Stimulated activated effector memory CD8-positive, alpha-beta T cell treated with anti-CD3 and anti-CD28 coated beads, Interleukin-12 subunit alpha, Interleukin-12 subunit beta, amount 100 ng/mL, for 72 hours (primary cell): ENCODE measurements around the gene XRN2.
"Not testable (repeated sequence)": the region's sequence is repeated elsewhere in the genome, so short reads cannot be mapped to it uniquely, and the experiment has no call there.

Source experiments
- ATAC-seq: fragments of 150-1000 bp; cut with Tn5 transposase; 2 replicates; pipeline ENCODE4 v1.10.0; 2021
- DNase-seq, 2 donors: peaks; one replicate each; pipeline ENCODE4 v3.0.0; 2021 to 2022; ENCODE audit warnings: low spot score in 2 of 2
- H3K27ac Mint-ChIP-seq: one replicate; pipeline ENCODE4 v1.8.0; 2022; ENCODE audit warnings: mild to moderate bottlenecking, mixed read lengths
- H3K36me3 Mint-ChIP-seq: one replicate; pipeline ENCODE4 v1.8.0; 2022; ENCODE audit warnings: mild to moderate bottlenecking, mixed read lengths
- H3K4me1 Mint-ChIP-seq: one replicate; pipeline ENCODE4 v1.8.0; 2022; ENCODE audit warnings: mixed read lengths
- H3K4me3 Mint-ChIP-seq: one replicate; pipeline ENCODE4 v1.8.0; 2022; ENCODE audit warnings: mild to moderate bottlenecking, mixed read lengths
- H3K9me3 Mint-ChIP-seq: one replicate; pipeline ENCODE4 v1.8.0; 2022; ENCODE audit warnings: mixed read lengths

The XRN2 gene

DNA sequence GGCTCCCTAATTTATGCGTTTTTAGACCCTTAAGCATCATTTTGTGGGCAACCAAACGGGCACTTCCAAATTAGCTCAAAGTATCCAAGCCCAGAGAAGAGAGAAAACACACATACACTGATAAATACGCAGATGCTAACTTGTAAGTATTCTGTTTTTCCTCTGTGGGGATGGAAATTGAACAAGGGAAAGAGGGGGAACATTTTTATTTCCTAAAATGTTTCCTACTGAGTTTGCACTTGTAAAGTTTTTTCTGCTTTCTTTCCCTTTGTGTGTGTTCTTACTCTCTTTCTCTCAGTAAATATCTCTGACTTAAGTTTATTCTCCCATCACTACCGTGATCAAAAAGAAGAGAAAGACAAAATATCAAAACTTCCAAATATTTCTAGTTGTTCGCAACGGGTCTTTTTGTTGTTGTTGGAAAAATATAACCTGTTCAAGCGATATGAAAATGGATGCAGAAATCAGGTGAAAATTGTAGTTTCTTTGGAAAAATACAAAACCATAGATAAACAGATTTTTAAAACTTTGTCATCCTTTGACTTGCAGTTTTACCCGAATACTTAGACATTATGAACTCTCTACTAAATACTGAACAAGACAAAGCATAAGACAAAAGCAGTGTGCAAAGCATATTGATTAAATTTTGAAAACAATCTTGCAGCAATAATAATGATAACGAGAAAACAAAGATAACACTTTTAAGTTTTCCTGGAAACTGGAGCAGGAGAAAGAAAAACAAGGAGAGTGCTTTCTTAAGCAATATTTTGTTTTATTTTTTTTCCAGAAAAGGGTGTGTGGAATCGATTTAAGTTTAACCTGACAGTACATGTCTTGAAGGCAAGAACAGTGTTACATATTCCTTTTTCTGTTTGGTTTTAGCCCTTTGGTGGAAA is 95.2 kb downstream of the XRN2 start:
- Mint-ChIP-seq H3K4me3 (peak overlapping the region; percentile 44), H3K4me1 (peaks cover 14% of the 10 kb centered on the region)
- ATAC-seq: no peak

DNA sequence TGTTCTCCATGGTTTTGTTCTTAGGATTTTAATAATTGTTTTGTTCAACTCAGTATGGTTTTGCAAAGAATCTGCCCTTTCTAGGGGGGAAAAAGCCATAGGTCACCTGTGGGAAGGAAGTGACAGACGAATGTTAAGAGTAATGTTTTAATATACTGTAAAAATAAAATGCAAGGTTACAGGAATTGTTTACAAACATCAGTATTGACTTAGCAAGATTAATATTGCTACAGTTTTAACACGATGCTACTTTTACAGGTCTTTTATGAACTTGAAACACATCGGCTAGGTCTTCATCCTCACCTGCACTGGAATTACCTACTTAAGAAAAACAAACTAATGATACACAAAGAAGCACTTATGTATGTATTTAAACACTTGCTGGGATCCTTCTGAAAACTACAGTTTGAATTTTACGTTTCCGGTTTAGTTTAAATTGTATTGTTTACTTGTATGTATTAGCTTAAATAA is 95.9 kb downstream of the XRN2 start:
- Mint-ChIP-seq H3K4me3 (no peak overlapping the region), H3K36me3 (no peaks in the 10 kb centered on the region), H3K9me3 (no peaks in the 10 kb centered on the region), H3K4me1 (peaks cover 13% of the 10 kb centered on the region), H3K27ac (no peak overlapping the region)
- DNase-seq (no peak), ATAC-seq (no peak)

More for the DNA sequence above, 95.2 kb downstream of the XRN2 start:
- no peaks in the 10 kb centered on the region for H3K36me3 Mint-ChIP-seq
- DNase-seq: no peak
- no peaks in the 10 kb centered on the region for H3K9me3 Mint-ChIP-seq
- H3K27ac Mint-ChIP-seq: no peak overlapping the region

GRCh38 chr20:21411725-21412124 is 108.6 kb downstream of the XRN2 start:
- ATAC-seq (no peak), DNase-seq (no peak)
- no peaks in the 10 kb centered on the region for H3K4me1 Mint-ChIP-seq
- H3K27ac Mint-ChIP-seq: no peak overlapping the region
- no peak overlapping the region for H3K4me3 Mint-ChIP-seq
- no peaks in the 10 kb centered on the region for H3K36me3 Mint-ChIP-seq
- H3K9me3 Mint-ChIP-seq: peaks cover 14% of the 10 kb centered on the region

DNA sequence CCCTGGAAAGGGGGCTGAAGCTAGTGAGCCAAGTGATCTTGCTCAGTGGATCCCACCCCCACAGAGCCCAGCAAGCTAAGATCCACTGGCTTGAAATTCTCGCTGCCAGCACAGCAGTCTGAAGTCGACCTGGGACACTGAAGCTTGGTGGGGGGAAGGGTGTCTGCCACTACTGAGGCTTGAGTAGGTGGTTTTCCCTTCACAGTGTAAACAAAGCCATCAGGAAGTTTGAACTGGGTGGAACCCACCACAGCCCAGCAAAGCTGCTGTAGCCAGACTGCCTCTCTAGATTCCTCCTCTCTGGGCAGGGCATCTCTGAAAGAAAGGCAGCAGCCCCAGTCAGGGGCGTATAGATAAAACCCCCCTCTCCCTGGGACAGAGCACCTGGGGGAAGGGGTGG is 110.9 kb downstream of the XRN2 start:
- H3K4me1 Mint-ChIP-seq, ATAC-seq, H3K4me3 Mint-ChIP-seq, H3K36me3 Mint-ChIP-seq, DNase-seq, H3K27ac Mint-ChIP-seq: not testable (repeated sequence)
- H3K9me3 Mint-ChIP-seq: peaks cover 16% of the 10 kb centered on the region

- not testable (repeated sequence) for ATAC-seq, H3K27ac Mint-ChIP-seq, H3K36me3 Mint-ChIP-seq, DNase-seq, H3K4me1 Mint-ChIP-seq, H3K4me3 Mint-ChIP-seq
- peaks cover 32% of the 10 kb centered on the region for H3K9me3 Mint-ChIP-seq
Measured at GRCh38 chr20:21419147-21419546, 116.0 kb downstream of the XRN2 start.

GRCh38 chr20:21421601-21422236 is 118.6 kb downstream of the XRN2 start:
- Mint-ChIP-seq H3K4me3 (no peak overlapping the region), H3K36me3 (no peaks in the 10 kb centered on the region), H3K4me1 (no peaks in the 10 kb centered on the region), H3K27ac (no peak overlapping the region), H3K9me3 (peaks cover 41% of the 10 kb centered on the region)
- no peak for ATAC-seq
- DNase-seq: no peak

- not testable (repeated sequence) for H3K4me1 Mint-ChIP-seq, H3K4me3 Mint-ChIP-seq
Measured at GRCh38 chr20:21423712-21424111, 120.6 kb downstream of the XRN2 start.

DNA sequence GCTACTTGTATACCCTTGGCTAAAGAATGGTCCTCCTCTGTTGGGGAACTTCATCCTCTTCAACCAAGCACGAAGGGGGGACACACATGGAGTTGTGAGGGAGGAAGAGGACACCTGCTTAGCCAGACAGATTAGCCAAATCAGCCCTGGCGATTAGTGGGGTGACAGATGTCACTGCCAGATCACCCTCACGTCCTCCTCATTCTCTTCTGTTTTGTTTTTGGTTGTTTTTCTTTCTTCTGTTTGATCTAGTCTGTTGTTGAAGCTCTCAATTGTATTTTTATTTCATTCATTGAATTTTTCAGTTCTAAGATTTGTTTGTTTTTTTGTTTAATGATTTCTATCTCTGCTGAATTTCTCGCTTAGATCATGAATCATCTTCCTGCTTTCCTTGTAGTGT is 121.7 kb downstream of the XRN2 start:
- Mint-ChIP-seq H3K4me3 (no peak overlapping the region), H3K27ac (no peak overlapping the region), H3K9me3 (peaks cover 37% of the 10 kb centered on the region), H3K36me3 (no peaks in the 10 kb centered on the region), H3K4me1 (no peaks in the 10 kb centered on the region)
- DNase-seq (no peak), ATAC-seq (no peak)

More at GRCh38 chr20:21423712-21424111, 120.6 kb downstream of the XRN2 start:
- peaks cover 39% of the 10 kb centered on the region for H3K9me3 Mint-ChIP-seq
- H3K36me3 Mint-ChIP-seq, H3K27ac Mint-ChIP-seq, ATAC-seq, DNase-seq: not testable (repeated sequence)

GRCh38 chr20:21430020-21430419 is 126.9 kb downstream of the XRN2 start:
- H3K4me1 Mint-ChIP-seq: peaks cover 7% of the 10 kb centered on the region
- H3K4me3 Mint-ChIP-seq: no peak overlapping the region
- no peaks in the 10 kb centered on the region for H3K36me3 Mint-ChIP-seq
- H3K9me3 Mint-ChIP-seq: peaks cover 13% of the 10 kb centered on the region
- ATAC-seq (no peak), DNase-seq (no peak)
- H3K27ac Mint-ChIP-seq: no peak overlapping the region

GRCh38 chr20:21432911-21433310 is 129.8 kb downstream of the XRN2 start:
- Mint-ChIP-seq H3K36me3 (no peaks in the 10 kb centered on the region), H3K4me1 (peaks cover 7% of the 10 kb centered on the region), H3K27ac (no peak overlapping the region), H3K4me3 (no peak overlapping the region), H3K9me3 (no peaks in the 10 kb centered on the region)
- ATAC-seq (no peak), DNase-seq (no peak)

GRCh38 chr20:21433329-21433890 is 130.3 kb downstream of the XRN2 start:
- Mint-ChIP-seq H3K27ac (no peak overlapping the region), H3K36me3 (no peaks in the 10 kb centered on the region), H3K4me1 (peaks cover 7% of the 10 kb centered on the region), H3K4me3 (no peak overlapping the region), H3K9me3 (no peaks in the 10 kb centered on the region)
- DNase-seq (no peak), ATAC-seq (no peak)

- H3K36me3 Mint-ChIP-seq: no peaks in the 10 kb centered on the region
- H3K27ac Mint-ChIP-seq: no peak overlapping the region
- no peaks in the 10 kb centered on the region for H3K9me3 Mint-ChIP-seq
- H3K4me1 Mint-ChIP-seq: peaks cover 7% of the 10 kb centered on the region
- DNase-seq: no peak
- ATAC-seq: no peak
- H3K4me3 Mint-ChIP-seq: no peak overlapping the region
Measured at GRCh38 chr20:21435576-21435975, 132.4 kb downstream of the XRN2 start.

DNA sequence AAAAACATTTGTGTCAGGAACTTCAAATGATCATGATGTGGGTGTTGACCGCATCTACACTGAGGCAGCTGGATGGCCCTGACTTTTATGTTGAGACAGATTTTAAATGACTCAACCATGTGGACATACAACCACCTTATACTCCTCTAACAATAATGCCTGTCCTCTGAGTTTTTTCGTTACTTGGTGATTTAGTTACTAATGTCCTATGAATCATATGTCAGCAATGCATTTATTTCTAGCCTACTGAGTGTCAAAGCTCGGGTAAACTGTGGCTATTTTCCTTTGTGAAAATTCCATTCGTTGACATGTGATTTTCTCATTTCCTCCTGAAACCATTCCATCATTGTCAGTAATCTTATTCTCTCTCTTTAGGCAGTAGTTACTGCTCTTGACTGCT is 133.1 kb downstream of the XRN2 start:
- H3K27ac Mint-ChIP-seq: no peak overlapping the region
- ATAC-seq (no peak), DNase-seq (no peak)
- no peak overlapping the region for H3K4me3 Mint-ChIP-seq
- peaks cover 7% of the 10 kb centered on the region for H3K4me1 Mint-ChIP-seq
- H3K36me3 Mint-ChIP-seq: no peaks in the 10 kb centered on the region
- H3K9me3 Mint-ChIP-seq: no peaks in the 10 kb centered on the region

GRCh38 chr20:21437248-21437647 is 134.1 kb downstream of the XRN2 start:
- Mint-ChIP-seq H3K36me3 (no peaks in the 10 kb centered on the region), H3K9me3 (no peaks in the 10 kb centered on the region), H3K27ac (no peak overlapping the region), H3K4me3 (no peak overlapping the region), H3K4me1 (peaks cover 7% of the 10 kb centered on the region)
- ATAC-seq (no peak), DNase-seq (no peak)

- no peaks in the 10 kb centered on the region for H3K9me3 Mint-ChIP-seq
- peaks cover 7% of the 10 kb centered on the region for H3K4me1 Mint-ChIP-seq
- DNase-seq (no peak), ATAC-seq (no peak)
- H3K4me3 Mint-ChIP-seq: no peak overlapping the region
- H3K36me3 Mint-ChIP-seq: no peaks in the 10 kb centered on the region
- no peak overlapping the region for H3K27ac Mint-ChIP-seq
Measured at GRCh38 chr20:21437816-21438215, 134.7 kb downstream of the XRN2 start.
